Measurements from ENCODE around the gene HFE.
"Not testable (repeated sequence)": the region's sequence is repeated elsewhere in the genome, so short reads cannot be mapped to it uniquely, and the experiment has no call there.

The HFE gene

GRCh38 chr6:26109772-26110171 is 22.5 kb downstream of the HFE start:
- Histone ChIP-seq H3K9me3 (ENCODE audit: control insufficient read depth, insufficient read depth, low read length) (peaks cover 9% of the 10 kb centered on the region; the same call in 1 of the 2 replicates), H3K4me1 (ENCODE audit: insufficient read depth, low read length) (no peaks in the 10 kb centered on the region), H3K36me3 (ENCODE audit: insufficient read depth, low read length) (no peaks in the 10 kb centered on the region), H3K9ac (ENCODE audit: low read depth, low read length) (no peak overlapping the region)

- Histone ChIP-seq H3K9ac (ENCODE audit: low read depth, low read length) (no peak overlapping the region), H3K4me1 (ENCODE audit: insufficient read depth, low read length) (peaks cover under 1% of the 10 kb centered on the region; the same call in 1 of the 2 replicates)
Observed at GRCh38 chr6:26113570-26113969, 26.3 kb downstream of the HFE start.

GRCh38 chr6:26115226-26115625 is 28.0 kb downstream of the HFE start:
- no peak overlapping the region for H3K9ac ChIP-seq (ENCODE audit: low read depth, low read length)
- H3K4me1 ChIP-seq (ENCODE audit: insufficient read depth, low read length), result peaks cover 7% of the 10 kb centered on the region; the same call in 1 of the 2 replicates
- no peaks in the 10 kb centered on the region for H3K36me3 ChIP-seq (ENCODE audit: insufficient read depth, low read length)

More at GRCh38 chr6:26113570-26113969, 26.3 kb downstream of the HFE start:
- Histone ChIP-seq H3K36me3 (ENCODE audit: insufficient read depth, low read length) (no peaks in the 10 kb centered on the region), H3K9me3 (ENCODE audit: control insufficient read depth, insufficient read depth, low read length) (no peaks in the 10 kb centered on the region)

DNA sequence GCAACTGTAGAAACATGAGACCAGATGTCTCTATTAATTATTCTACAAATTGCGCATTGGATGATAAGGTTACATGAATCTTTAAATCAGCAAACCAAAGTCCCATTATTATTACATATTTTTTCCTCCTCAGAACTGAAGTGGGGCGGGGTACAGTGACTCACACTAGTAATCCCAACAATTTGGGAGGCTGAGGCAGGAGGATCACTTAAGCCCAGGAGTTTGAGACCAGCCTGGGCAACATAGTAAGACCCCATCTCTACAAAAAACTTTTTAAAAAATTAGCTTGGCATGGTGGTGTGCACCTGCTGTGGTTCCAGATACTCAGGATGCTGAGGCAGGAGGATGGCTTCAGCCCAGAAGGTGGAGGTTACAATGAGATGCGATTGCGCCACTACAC is 29.0 kb downstream of the HFE start:
- Histone ChIP-seq H3K4me1 (ENCODE audit: insufficient read depth, low read length) (peaks cover 11% of the 10 kb centered on the region; the same call in 1 of the 2 replicates), H3K9ac (ENCODE audit: low read depth, low read length) (no peak overlapping the region), H3K36me3 (ENCODE audit: insufficient read depth, low read length) (no peaks in the 10 kb centered on the region), H3K9me3 (ENCODE audit: control insufficient read depth, insufficient read depth, low read length) (no peaks in the 10 kb centered on the region)

More at GRCh38 chr6:26115226-26115625, 28.0 kb downstream of the HFE start:
- H3K9me3 ChIP-seq (ENCODE audit: control insufficient read depth, insufficient read depth, low read length), result no peaks in the 10 kb centered on the region

GRCh38 chr6:26118999-26119398 is 31.8 kb downstream of the HFE start:
- H3K4me1 ChIP-seq (ENCODE audit: insufficient read depth, low read length), result peaks cover 11% of the 10 kb centered on the region; the same call in 1 of the 2 replicates
- no peaks in the 10 kb centered on the region for H3K36me3 ChIP-seq (ENCODE audit: insufficient read depth, low read length)
- H3K9me3 ChIP-seq (ENCODE audit: control insufficient read depth, insufficient read depth, low read length), result no peaks in the 10 kb centered on the region
- no peak overlapping the region for H3K9ac ChIP-seq (ENCODE audit: low read depth, low read length)

- H3K9ac ChIP-seq (ENCODE audit: low read depth, low read length); H3K9me3 ChIP-seq (ENCODE audit: control insufficient read depth, insufficient read depth, low read length); H3K36me3 ChIP-seq (ENCODE audit: insufficient read depth, low read length): not testable (repeated sequence)
- H3K4me1 ChIP-seq (ENCODE audit: insufficient read depth, low read length), result peaks cover 11% of the 10 kb centered on the region; the same call in 1 of the 2 replicates
Observed at GRCh38 chr6:26120115-26120514, 32.9 kb downstream of the HFE start.

- Histone ChIP-seq H3K9me3 (ENCODE audit: control insufficient read depth, insufficient read depth, low read length) (no peaks in the 10 kb centered on the region), H3K36me3 (ENCODE audit: insufficient read depth, low read length) (no peaks in the 10 kb centered on the region), H3K9ac (ENCODE audit: low read depth, low read length) (no peak overlapping the region), H3K4me1 (ENCODE audit: insufficient read depth, low read length) (peaks cover 11% of the 10 kb centered on the region; the same call in 1 of the 2 replicates)
Observed at GRCh38 chr6:26120807-26121140, 33.5 kb downstream of the HFE start.

GRCh38 chr6:26121141-26122004 is 34.1 kb downstream of the HFE start:
- H3K9me3 ChIP-seq (ENCODE audit: control insufficient read depth, insufficient read depth, low read length), result no peaks in the 10 kb centered on the region
- H3K9ac ChIP-seq (ENCODE audit: low read depth, low read length), result no peak overlapping the region
- H3K36me3 ChIP-seq (ENCODE audit: insufficient read depth, low read length), result no peaks in the 10 kb centered on the region
- H3K4me1 ChIP-seq (ENCODE audit: insufficient read depth, low read length), result peaks cover 11% of the 10 kb centered on the region; the same call in 1 of the 2 replicates

DNA sequence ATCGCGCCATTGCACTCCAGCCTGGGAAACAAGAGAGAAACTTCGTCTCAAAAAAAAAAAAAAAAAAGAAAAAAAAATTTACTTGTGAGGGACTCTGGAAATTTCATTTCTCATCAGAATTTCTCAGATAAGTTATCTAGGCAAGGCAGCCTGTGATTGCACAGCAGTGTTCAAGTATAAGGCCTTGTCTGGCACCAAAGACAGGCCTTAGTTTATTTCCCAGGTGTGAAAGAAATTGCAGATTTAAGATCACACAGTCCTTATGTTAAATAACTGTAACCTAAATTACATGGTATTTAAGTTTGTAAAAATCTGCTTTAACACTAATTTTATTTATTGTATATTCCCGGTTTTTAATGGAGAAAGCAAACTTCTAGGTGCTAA is 34.8 kb downstream of the HFE start:
- H3K9me3 ChIP-seq (ENCODE audit: control insufficient read depth, insufficient read depth, low read length), result no peaks in the 10 kb centered on the region
- peaks cover 11% of the 10 kb centered on the region; the same call in 1 of the 2 replicates for H3K4me1 ChIP-seq (ENCODE audit: insufficient read depth, low read length)
- no peaks in the 10 kb centered on the region for H3K36me3 ChIP-seq (ENCODE audit: insufficient read depth, low read length)
- peak overlapping the region; percentile 62; the same call in 1 of the 2 replicates for H3K9ac ChIP-seq (ENCODE audit: low read depth, low read length)

GRCh38 chr6:26122402-26122792 is 35.2 kb downstream of the HFE start:
- Histone ChIP-seq H3K4me1 (ENCODE audit: insufficient read depth, low read length) (peaks cover 11% of the 10 kb centered on the region; the same call in 1 of the 2 replicates), H3K9ac (ENCODE audit: low read depth, low read length) (peak overlapping the region; percentile 62), H3K9me3 (ENCODE audit: control insufficient read depth, insufficient read depth, low read length) (no peaks in the 10 kb centered on the region), H3K36me3 (ENCODE audit: insufficient read depth, low read length) (no peaks in the 10 kb centered on the region)

GRCh38 chr6:26122793-26123674 is 35.8 kb downstream of the HFE start:
- Histone ChIP-seq H3K36me3 (ENCODE audit: insufficient read depth, low read length) (no peaks in the 10 kb centered on the region), H3K4me1 (ENCODE audit: insufficient read depth, low read length) (peaks cover 11% of the 10 kb centered on the region; the same call in 1 of the 2 replicates), H3K9me3 (ENCODE audit: control insufficient read depth, insufficient read depth, low read length) (no peaks in the 10 kb centered on the region), H3K9ac (ENCODE audit: low read depth, low read length) (peak overlapping the region; percentile 62)

- Histone ChIP-seq H3K4me1 (ENCODE audit: insufficient read depth, low read length) (peaks cover 10% of the 10 kb centered on the region; the same call in 1 of the 2 replicates), H3K9ac (ENCODE audit: low read depth, low read length) (peak overlapping the region; percentile 62), H3K9me3 (ENCODE audit: control insufficient read depth, insufficient read depth, low read length) (no peaks in the 10 kb centered on the region), H3K36me3 (ENCODE audit: insufficient read depth, low read length) (no peaks in the 10 kb centered on the region)
Observed at GRCh38 chr6:26123675-26123946, 36.4 kb downstream of the HFE start.

DNA sequence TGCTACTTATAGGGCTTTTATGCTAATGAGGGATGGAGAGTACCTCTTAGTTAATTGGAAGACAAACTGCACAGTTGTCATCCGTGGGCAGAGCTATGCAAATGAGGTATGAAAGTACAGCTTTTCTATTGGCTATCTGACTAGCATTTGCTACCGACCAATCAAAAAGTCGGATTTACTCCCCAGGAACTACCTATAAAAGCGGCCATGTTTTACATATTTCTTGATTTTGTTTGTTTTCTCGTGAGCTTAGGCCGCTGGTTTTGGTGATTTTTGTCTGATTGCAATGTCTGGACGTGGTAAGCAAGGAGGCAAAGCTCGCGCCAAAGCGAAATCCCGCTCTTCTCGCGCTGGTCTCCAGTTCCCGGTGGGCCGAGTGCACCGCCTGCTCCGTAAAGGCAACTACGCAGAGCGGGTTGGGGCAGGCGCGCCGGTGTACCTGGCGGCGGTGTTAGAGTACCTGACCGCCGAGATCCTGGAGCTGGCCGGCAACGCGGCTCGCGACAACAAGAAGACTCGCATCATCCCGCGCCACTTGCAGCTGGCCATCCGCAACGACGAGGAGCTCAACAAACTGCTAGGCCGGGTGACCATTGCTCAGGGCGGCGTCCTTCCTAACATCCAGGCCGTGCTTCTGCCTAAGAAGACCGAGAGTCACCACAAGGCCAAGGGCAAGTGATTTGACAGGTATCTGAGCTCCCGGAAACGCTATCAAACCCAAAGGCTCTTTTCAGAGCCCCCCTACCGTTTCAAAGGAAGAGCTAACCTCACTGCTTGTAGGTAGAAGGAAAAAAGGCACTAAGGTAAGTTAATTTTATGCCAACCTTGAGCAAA is 36.9 kb downstream of the HFE start:
- H3K9ac ChIP-seq (ENCODE audit: low read depth, low read length), result peak overlapping the region; percentile 62
- no peaks in the 10 kb centered on the region for H3K9me3 ChIP-seq (ENCODE audit: control insufficient read depth, insufficient read depth, low read length)
- no peaks in the 10 kb centered on the region for H3K36me3 ChIP-seq (ENCODE audit: insufficient read depth, low read length)
- peaks cover 5% of the 10 kb centered on the region; the same call in 1 of the 2 replicates for H3K4me1 ChIP-seq (ENCODE audit: insufficient read depth, low read length)

All from ES-I3 (cell line).